ENCODE data around the gene ZNF320.
"Not testable (repeated sequence)": the region's sequence is repeated elsewhere in the genome, so short reads cannot be mapped to it uniquely, and the experiment has no call there.

Gene ZNF320

DNA sequence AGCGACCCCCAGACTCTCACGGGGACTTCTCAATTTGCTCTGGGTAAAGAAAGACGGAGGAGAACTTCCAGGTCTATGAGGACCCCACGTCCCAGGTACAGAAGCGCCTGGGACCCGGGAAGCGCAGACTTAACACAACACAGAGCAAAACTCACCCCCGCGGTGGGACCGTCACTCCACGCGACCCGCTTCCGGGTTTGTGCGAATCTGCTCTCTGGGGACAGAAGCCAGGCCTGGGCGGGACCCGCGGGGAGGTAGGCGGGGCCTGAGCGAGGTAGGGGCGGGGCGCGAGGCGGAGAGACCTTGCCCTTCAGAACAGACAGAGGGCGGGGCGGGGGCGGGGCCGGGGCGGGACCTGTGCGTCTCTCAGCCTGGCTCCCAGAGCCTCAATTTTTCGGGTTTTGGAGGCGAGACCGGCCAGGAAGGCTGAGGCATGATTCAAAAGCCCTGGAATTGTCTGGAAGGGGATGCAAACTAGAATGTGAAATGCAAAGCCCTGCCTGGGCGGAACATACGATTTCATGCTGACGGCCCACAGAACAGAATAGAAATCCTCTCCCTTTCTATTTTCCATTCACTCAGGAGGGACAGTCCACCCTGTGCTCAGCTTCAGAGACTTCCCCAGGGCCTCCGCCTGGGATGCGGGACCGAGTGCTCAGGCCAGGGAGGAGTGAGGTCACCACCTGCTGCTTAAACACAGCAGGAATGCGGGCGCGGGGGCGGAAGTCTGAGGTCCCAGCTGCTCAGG lies 45.1 kb upstream of the ZNF320 start:
- TF ChIP-seq, protein P1, sequence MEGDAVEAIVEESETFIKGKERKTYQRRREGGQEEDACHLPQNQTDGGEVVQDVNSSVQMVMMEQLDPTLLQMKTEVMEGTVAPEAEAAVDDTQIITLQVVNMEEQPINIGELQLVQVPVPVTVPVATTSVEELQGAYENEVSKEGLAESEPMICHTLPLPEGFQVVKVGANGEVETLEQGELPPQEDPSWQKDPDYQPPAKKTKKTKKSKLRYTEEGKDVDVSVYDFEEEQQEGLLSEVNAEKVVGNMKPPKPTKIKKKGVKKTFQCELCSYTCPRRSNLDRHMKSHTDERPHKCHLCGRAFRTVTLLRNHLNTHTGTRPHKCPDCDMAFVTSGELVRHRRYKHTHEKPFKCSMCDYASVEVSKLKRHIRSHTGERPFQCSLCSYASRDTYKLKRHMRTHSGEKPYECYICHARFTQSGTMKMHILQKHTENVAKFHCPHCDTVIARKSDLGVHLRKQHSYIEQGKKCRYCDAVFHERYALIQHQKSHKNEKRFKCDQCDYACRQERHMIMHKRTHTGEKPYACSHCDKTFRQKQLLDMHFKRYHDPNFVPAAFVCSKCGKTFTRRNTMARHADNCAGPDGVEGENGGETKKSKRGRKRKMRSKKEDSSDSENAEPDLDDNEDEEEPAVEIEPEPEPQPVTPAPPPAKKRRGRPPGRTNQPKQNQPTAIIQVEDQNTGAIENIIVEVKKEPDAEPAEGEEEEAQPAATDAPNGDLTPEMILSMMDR (IDR thresholded peaks at IDR 0.05; ENCODE audit: low read depth, low read length, missing control alignments): no peak
- H3K4me3 ChIP-seq (ENCODE audit: low read depth, low read length): peak overlapping the region; percentile 95
- DNase-seq (ENCODE audit: low read depth): peak; percentile 54

DNA sequence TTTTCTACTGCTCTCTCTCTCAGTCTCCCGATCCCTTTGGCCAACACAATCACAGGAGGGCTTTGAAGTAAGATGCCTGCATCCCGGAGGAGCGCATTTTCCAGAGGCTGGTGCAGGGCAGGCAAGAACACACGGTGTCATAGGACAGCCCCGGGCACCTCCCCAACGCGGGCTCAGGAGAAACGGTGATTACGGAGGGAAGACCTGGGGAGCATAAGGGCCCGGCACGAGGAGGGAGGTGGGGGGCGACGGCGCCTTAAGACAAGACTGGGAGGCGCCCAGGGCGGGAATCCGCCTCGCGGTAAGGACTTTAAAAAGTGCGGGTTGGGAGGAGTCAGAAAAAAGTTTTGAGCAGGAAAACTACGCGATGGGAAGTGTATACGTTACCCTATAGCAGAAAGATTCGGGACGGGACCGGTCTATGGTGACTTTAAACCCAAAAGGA lies 44.5 kb upstream of the ZNF320 start:
- DNase-seq (ENCODE audit: low read depth): no peak
- TF ChIP-seq, protein P1 (IDR thresholded peaks at IDR 0.05; ENCODE audit: low read depth, low read length, missing control alignments): no peak
- peak overlapping the region; percentile 95 for H3K4me3 ChIP-seq (ENCODE audit: low read depth, low read length)

DNA sequence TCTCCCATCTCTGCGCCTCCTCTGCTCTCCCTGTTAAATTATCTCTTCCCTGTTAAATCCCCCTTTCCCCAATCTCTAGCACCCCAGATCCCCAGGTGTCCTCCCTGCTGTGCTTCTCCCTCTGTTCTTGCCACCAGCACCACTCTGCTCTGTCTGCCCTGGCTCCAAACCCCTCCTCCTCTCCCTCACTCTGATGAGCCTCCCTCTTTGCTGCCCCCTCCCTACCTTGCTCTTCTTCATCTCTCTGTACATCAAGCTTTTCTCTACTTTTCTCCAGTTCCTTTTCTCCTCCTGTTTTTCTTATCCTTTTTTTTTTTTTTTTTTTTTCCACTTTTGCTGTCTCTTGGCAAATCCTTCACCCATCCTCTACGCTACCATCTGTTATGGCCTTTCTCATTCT lies 44.1 kb upstream of the ZNF320 start:
- H3K4me3 ChIP-seq (ENCODE audit: low read depth, low read length): peak overlapping the region; percentile 95
- DNase-seq (ENCODE audit: low read depth): not testable (repeated sequence)

DNA sequence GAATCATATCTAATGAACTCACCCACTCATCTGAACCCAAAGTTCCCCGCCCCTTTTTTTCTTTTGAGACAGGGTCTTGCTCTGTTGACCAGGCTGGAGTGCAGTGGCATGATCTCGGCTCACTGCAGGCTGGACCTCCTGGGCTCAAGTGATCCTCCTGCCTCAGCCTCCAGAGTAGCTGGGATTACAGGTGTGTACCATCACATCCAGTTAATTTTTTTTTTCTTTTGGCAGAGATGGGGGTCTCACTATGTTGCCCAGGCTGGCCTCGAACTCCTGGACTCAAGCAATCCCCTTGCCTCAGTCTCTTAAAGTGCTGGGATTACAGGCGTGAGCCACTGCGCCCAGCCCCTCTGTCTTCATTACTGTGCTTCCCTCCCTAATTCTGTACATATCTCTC lies 43.5 kb upstream of the ZNF320 start:
- H3K4me3 ChIP-seq (ENCODE audit: low read depth, low read length); DNase-seq (ENCODE audit: low read depth): not testable (repeated sequence)

DNA sequence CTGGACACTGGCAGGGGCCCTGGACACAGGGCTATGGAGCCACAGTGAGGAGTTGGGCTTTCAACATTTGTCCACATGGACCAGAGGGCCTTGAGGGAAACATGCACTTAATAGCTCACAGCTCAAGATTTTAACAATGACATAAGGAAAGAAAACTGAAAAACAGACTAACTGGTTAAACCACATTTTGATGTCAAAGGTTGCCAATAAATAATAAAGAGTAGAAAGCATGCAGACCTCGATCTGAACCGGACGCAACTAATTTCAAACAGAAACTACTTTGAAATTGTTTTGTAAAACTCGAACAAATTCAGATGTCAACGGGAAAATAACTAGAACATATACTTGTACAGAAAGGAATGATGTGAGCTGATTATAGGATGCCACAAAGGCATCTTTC lies 41.3 kb upstream of the ZNF320 start:
- H3K4me3 ChIP-seq (ENCODE audit: low read depth, low read length): no peak overlapping the region
- DNase-seq (ENCODE audit: low read depth): no peak
- TF ChIP-seq, protein P1 (IDR thresholded peaks at IDR 0.05; ENCODE audit: low read depth, low read length, missing control alignments): no peak

DNA sequence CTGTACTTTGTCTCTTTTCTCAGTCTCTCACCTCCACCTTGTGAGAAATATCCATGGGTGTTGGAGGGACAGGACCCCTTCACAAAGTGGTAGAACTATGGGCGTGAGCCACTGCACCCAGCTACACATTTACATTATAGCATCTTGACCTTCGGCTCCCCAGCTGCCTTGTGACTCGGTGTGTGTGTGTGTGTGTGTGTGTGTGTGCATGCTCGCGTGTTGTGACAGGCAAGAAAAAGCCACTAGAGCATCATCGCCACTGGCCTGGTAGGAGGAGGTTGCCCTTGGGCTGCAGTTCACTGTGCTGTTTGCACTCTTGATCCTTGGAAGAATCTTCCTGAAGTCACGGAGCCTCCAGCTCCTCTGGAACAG lies 39.5 kb upstream of the ZNF320 start:
- DNase-seq (ENCODE audit: low read depth): no peak
- TF ChIP-seq, protein P1 (IDR thresholded peaks at IDR 0.05; ENCODE audit: low read depth, low read length, missing control alignments): no peak
- no peak overlapping the region for H3K4me3 ChIP-seq (ENCODE audit: low read depth, low read length)

DNA sequence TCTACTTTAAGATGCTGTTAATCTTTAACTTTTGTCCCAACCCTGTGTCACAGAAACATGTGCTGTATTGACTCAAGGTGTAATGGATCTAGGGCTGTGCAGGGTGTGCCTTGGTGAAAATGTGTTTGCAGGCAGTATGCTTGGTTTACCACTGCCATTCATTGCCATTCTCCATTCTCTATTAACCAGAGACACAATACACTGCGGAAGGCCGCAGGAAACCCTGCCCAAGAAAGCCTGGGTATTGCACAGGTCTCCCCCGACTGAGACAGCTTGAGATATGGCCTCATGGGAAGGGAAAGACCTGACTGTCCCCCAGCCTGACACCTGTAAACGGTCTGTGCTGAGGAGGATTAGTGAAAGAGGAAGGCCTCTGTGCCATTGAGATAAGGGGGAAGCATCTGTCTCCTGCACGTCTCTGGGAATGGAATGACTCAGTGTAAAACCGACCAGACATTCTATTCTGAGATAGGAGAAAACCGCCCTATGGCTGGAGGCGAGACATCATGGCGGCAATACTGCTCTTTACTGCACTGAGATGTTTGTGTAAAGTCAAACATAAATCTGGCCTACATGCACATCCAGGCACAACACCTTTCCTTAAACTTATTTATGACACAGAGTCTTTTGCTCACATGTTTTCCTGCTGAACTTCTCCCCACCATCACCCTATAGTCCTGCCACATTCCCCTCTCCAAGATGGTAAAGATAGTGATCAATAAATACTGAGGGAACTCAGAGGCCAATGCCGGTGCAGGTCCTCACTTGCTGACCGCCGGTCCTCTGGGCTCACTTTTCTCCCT lies 38.9 kb upstream of the ZNF320 start:
- TF ChIP-seq, protein P1 (IDR thresholded peaks at IDR 0.05; ENCODE audit: low read depth, low read length, missing control alignments): no peak
- no peak overlapping the region for H3K4me3 ChIP-seq (ENCODE audit: low read depth, low read length)
- DNase-seq (ENCODE audit: low read depth): no peak

DNA sequence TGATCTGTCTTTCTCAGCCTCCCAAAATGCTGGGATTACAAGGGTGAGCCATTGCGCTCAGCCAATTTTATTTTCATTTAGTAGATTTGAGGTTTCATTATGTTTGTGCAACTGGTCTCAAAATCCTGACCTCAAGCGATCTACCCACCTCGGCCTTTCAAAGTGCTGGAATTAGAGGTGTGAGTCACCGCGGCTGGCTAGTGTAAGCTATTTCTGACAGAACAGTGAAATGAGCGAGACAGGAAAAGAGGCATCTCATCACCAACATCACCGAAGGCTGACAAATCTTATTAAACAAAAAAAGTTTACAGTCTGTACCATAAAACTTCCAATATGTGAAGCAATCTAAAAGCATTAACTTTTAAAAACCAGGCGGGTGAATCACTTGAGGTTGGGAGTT lies 38.0 kb upstream of the ZNF320 start:
- TF ChIP-seq, protein P1 (IDR thresholded peaks at IDR 0.05; ENCODE audit: low read depth, low read length, missing control alignments): no peak
- no peak for DNase-seq (ENCODE audit: low read depth)
- no peak overlapping the region for H3K4me3 ChIP-seq (ENCODE audit: low read depth, low read length)

DNA sequence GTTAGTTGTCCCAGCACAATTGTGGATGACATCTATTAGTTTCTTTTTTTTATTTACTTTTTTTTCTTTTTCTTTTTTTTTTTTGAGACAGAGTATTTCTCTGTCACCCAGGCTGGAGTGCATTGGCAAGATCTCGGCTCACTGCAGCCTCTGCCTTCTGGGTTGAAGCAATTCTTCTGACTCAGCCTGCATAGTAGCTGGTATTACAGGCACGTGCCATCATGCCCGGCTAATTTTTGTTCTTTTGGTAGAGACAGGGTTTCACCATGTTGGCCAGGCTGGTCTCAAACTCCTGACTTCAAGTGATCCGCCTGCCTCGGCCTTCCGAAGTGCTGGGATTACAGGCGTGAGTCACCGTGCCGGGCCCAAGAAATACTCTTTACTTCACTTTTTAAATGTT lies 27.2 kb upstream of the ZNF320 start:
- not testable (repeated sequence) for H3K4me3 ChIP-seq (ENCODE audit: low read depth, low read length); DNase-seq (ENCODE audit: low read depth)

All from GM12864 (cell line).